Gastrocnemius medialis (tissue), 4 donors: ENCODE results near the gene AHSA1. TPM values are rescaled to one million over a fixed set of nuclear protein-coding genes. Genes with fewer than 3 reads are reported as not detected.

Experiments
- ATAC-seq, 2 donors: fragments of 150-250 bp; one replicate each; pipeline ENCODE4 v1.9.1; 2016
- DNase-seq, 2 donors: peaks; one replicate each; pipeline ENCODE4 v3.0.0-alpha.2; 2019
- H3K27ac ChIP-seq, 4 donors: fragments of 200-600 bp; sonication (generic); 1 replicate in 1 of 4; 2 replicates in 3 of 4; pipeline ENCODE4 v1.5.1; 2016 to 2018; ENCODE audit warnings: mild to moderate bottlenecking in 2 of 4, moderate library complexity in 1 of 4
- H3K27me3 ChIP-seq, 3 donors: fragments of 200-600 bp; sonication (generic) in 2 of 3; 1 replicate in 1 of 3; 2 replicates in 2 of 3; pipeline versions ENCODE4 v1.5.1 to v1.6.0; 2016 to 2019; ENCODE audit warnings: mild to moderate bottlenecking in 1 of 3, moderate library complexity in 1 of 3
- H3K36me3 ChIP-seq, 2 donors: fragments of 200-600 bp; sonication (generic) in 1 of 2; one replicate each; pipeline ENCODE4 v1.5.1; 2017 to 2018
- H3K4me1 ChIP-seq, 2 donors: fragments of 200-600 bp; sonication (generic) in 1 of 2; one replicate each; pipeline ENCODE4 v1.5.1; 2016 to 2017; ENCODE audit warnings: mild to moderate bottlenecking in 2 of 2
- H3K4me3 ChIP-seq, 4 donors: fragments of 200-600 bp; sonication (generic) in 3 of 4; 1 replicate in 1 of 4; 2 replicates in 3 of 4; pipeline ENCODE4 v1.5.1; 2016 to 2019; ENCODE audit warnings: mild to moderate bottlenecking in 2 of 4
- H3K9me3 ChIP-seq, 3 donors: fragments of 200-600 bp; sonication (generic) in 2 of 3; 1 replicate in 1 of 3; 2 replicates in 2 of 3; pipeline ENCODE4 v1.5.1; 2016 to 2019
- POLR2A ChIP-seq, 2 donors: fragments of 450-650 bp; IDR thresholded peaks; one replicate each; pipeline ENCODE4 v1.6.1; 2017; ENCODE audit warnings: antibody characterized with exemption in 2 of 2, mild to moderate bottlenecking in 2 of 2, moderate library complexity in 2 of 2
- in situ Hi-C, 4 donors: fragments of 200-750 bp; cut with MboI; loops; one replicate each; pipeline versions ENCODE4 v1.15.0 to v1.8.0; 2017; ENCODE audit warnings: low sequenced_read_pairs in 4 of 4
- intact Hi-C: fragments of 100-400 bp; cut with DNase I; formaldehyde crosslinking; loops from one replicate; pipeline ENCODE4 v1.15.1; 2023; ENCODE audit warnings: low total_unique reads
- total RNA-seq, 4 donors: library from RNA; depleted of rRNA; stranded (reverse); fragments of >200 nt; gene quantifications; one replicate each; pipeline versions ENCODE4 v1.1.0 to v1.2.3, GENCODE V29; 2016
- TF ChIP-seq, protein P1 (sequence below), 5 experiments: fragments of 450-650 bp in 3 of 5; fragments of 200-600 bp in 2 of 5; sonication (generic) in 2 of 5; IDR thresholded peaks in 4 of 5; conservative IDR thresholded peaks in 1 of 5; 1 replicate in 4 of 5; 2 replicates in 1 of 5; pipeline ENCODE4 v1.5.1; 2016 to 2019; ENCODE audit warnings: antibody characterized with exemption in 5 of 5, mild to moderate bottlenecking in 3 of 5, moderate library complexity in 3 of 5

The AHSA1 gene
- total RNA-seq, 4 donors from 2014 or later, result 112 to 200 (median 165) TPM

- no peaks in the 10 kb centered on the region for H3K27me3 ChIP-seq
- in situ Hi-C loops, result no loop called here
These were observed 51.0 kb downstream of the AHSA1 start for GRCh38 chr14:77508876-77509275.

DNA sequence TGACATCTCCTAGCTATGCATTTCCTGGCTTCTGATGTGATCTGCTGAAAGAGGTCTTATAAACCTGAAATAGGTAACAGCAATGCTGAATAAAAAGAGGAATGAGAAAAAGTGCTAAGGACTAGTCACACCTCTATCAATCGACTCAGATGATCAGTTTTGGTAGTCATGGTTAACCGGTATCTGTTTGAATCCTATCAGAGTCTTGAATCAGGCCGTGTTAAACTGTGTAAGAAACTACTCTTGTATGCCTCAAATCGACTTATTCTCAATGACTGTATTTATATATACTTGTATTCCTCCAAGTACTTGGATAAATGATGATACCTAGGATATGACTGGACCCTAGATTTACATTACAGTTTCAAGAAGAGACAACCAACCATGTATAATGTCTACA is 51.5 kb downstream of the AHSA1 start:
- Histone ChIP-seq H3K36me3 (peaks cover 0 to 22% of the 10 kb centered on the region in 2 donors), H3K27me3 (no peaks in the 10 kb centered on the region), H3K4me3 (no peak overlapping the region), H3K4me1 (no peaks in the 10 kb centered on the region), H3K9me3 (no peaks in the 10 kb centered on the region), H3K27ac (no peak overlapping the region)
- in situ Hi-C loops (no loop called here), intact Hi-C loops (no loop called here)
- no peak for DNase-seq
- no peak for TF ChIP-seq POLR2A (IDR thresholded peaks at IDR 0.05)
- TF ChIP-seq, protein P1, sequence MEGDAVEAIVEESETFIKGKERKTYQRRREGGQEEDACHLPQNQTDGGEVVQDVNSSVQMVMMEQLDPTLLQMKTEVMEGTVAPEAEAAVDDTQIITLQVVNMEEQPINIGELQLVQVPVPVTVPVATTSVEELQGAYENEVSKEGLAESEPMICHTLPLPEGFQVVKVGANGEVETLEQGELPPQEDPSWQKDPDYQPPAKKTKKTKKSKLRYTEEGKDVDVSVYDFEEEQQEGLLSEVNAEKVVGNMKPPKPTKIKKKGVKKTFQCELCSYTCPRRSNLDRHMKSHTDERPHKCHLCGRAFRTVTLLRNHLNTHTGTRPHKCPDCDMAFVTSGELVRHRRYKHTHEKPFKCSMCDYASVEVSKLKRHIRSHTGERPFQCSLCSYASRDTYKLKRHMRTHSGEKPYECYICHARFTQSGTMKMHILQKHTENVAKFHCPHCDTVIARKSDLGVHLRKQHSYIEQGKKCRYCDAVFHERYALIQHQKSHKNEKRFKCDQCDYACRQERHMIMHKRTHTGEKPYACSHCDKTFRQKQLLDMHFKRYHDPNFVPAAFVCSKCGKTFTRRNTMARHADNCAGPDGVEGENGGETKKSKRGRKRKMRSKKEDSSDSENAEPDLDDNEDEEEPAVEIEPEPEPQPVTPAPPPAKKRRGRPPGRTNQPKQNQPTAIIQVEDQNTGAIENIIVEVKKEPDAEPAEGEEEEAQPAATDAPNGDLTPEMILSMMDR (IDR thresholded peaks at IDR 0.05 in 4 of 5, conservative IDR thresholded peaks at IDR 0.05 in 1 of 5), result no peak
- no peak for ATAC-seq

More at GRCh38 chr14:77508876-77509275, 51.0 kb downstream of the AHSA1 start:
- H3K9me3 ChIP-seq, result no peaks in the 10 kb centered on the region
- intact Hi-C loops, result no loop called here
- no peaks in the 10 kb centered on the region for H3K4me1 ChIP-seq
- ATAC-seq (no peak), DNase-seq (no peak)
- H3K36me3 ChIP-seq, result peaks cover 0 to 22% of the 10 kb centered on the region in 2 donors
- no peak overlapping the region for H3K4me3 ChIP-seq
- TF ChIP-seq, protein P1 (IDR thresholded peaks at IDR 0.05 in 4 of 5, conservative IDR thresholded peaks at IDR 0.05 in 1 of 5), result no peak
- no peak for TF ChIP-seq POLR2A (IDR thresholded peaks at IDR 0.05)
- H3K27ac ChIP-seq, result no peak overlapping the region

GRCh38 chr14:77511486-77512162 is 53.7 kb downstream of the AHSA1 start:
- in situ Hi-C loops, result no loop called here

DNA sequence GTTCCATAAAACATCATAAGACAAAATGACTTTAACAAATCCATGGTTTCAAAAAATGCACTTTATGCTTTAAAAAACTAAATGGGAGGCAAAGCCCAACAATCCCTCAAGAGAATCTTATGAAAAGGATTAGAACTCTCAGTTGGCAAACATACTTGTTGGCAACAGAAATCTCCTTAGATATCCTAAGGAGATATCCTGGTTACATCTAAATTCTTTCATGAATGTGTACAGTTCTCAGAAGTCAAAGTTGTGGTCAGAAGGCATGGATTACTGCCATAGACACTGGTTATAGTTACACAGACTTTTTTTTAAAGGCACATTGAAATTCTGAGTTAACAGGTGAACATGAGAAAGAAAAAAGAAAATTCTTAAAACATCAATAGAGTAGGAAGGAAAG is 58.2 kb downstream of the AHSA1 start:
- in situ Hi-C loops, result no loop called here
- no peak for ATAC-seq
- Histone ChIP-seq H3K4me3 (no peak overlapping the region), H3K36me3 (peaks cover 0 to 29% of the 10 kb centered on the region in 2 donors), H3K27ac (no peak overlapping the region), H3K27me3 (no peaks in the 10 kb centered on the region), H3K4me1 (no peaks in the 10 kb centered on the region), H3K9me3 (no peaks in the 10 kb centered on the region)
- TF ChIP-seq POLR2A (IDR thresholded peaks at IDR 0.05), result no peak
- TF ChIP-seq, protein P1 (IDR thresholded peaks at IDR 0.05 in 4 of 5, conservative IDR thresholded peaks at IDR 0.05 in 1 of 5), result no peak
- intact Hi-C loops, result no loop called here
- no peak for DNase-seq

More at GRCh38 chr14:77511486-77512162, 53.7 kb downstream of the AHSA1 start:
- ATAC-seq (no peak), DNase-seq (no peak)
- intact Hi-C loops, result no loop called here
- Histone ChIP-seq H3K27me3 (no peaks in the 10 kb centered on the region), H3K9me3 (no peaks in the 10 kb centered on the region), H3K27ac (no peak overlapping the region), H3K4me1 (no peaks in the 10 kb centered on the region), H3K4me3 (no peak overlapping the region), H3K36me3 (peaks cover 0 to 23% of the 10 kb centered on the region in 2 donors)
- TF ChIP-seq, protein P1 (IDR thresholded peaks at IDR 0.05 in 4 of 5, conservative IDR thresholded peaks at IDR 0.05 in 1 of 5), result no peak
- no peak for TF ChIP-seq POLR2A (IDR thresholded peaks at IDR 0.05)

Other genes starting within 250 kb of the AHSA1 start
- not detected for gene NGB, start 186.9 kb upstream of the AHSA1 start, total RNA-seq
- 10 to 100 TPM; 27.0 to 33.2 (median 28.9) TPM for gene POMT2, start 137.2 kb upstream of the AHSA1 start, total RNA-seq
- 10 to 100 TPM; 35.9 to 49.7 (median 36.6) TPM for gene GSTZ1, start 137.1 kb upstream of the AHSA1 start, total RNA-seq
- 1 to 10 TPM; 3.0 to 5.2 (median 4.3) TPM for gene TMED8, start 81.0 kb upstream of the AHSA1 start, total RNA-seq
- gene SAMD15, start 80.7 kb upstream of the AHSA1 start, total RNA-seq, result under 1 TPM in 1 of 4 donors, not detected in 3; 0.11 TPM
- not detected for gene NOXRED1, start 34.6 kb upstream of the AHSA1 start, total RNA-seq
- gene VIPAS39, start 492 bp upstream of the AHSA1 start, total RNA-seq, result 10 to 100 TPM in 3 of 4 donors, 1 to 10 TPM in 1; 8.8 to 19.6 (median 17.6) TPM
- gene ISM2, start 40.7 kb downstream of the AHSA1 start, total RNA-seq, result not detected
- 10 to 100 TPM in 1 of 4 donors, 1 to 10 TPM in 3; 6.5 to 10.4 (median 7.0) TPM for gene SPTLC2, start 158.5 kb downstream of the AHSA1 start, total RNA-seq
- gene ALKBH1, start 249.9 kb downstream of the AHSA1 start, total RNA-seq, result 10 to 100 TPM; 12.2 to 16.2 (median 13.6) TPM